HFF-Myc (cell line): ENCODE data around the gene HDAC4.

ENCODE experiments used
- DNase-seq: peaks from one replicate; pipeline ENCODE4 v3.0.0-alpha.2; 2011; ENCODE audit warnings: low read depth; ENCODE audit errors: extremely low read depth
- H3K4me3 ChIP-seq: replicated peaks from 2 replicates; pipeline ENCODE4 v1.5.1; 2011; ENCODE audit warnings: low read depth, mild to moderate bottlenecking, control low read depth, low read length
- CTCF ChIP-seq: IDR thresholded peaks from 2 replicates; pipeline ENCODE4 v1.5.1; 2012; ENCODE audit warnings: mild to moderate bottlenecking, low read depth, low read length, control low read depth; ENCODE audit errors: missing control alignments

HDAC4 gene

DNA sequence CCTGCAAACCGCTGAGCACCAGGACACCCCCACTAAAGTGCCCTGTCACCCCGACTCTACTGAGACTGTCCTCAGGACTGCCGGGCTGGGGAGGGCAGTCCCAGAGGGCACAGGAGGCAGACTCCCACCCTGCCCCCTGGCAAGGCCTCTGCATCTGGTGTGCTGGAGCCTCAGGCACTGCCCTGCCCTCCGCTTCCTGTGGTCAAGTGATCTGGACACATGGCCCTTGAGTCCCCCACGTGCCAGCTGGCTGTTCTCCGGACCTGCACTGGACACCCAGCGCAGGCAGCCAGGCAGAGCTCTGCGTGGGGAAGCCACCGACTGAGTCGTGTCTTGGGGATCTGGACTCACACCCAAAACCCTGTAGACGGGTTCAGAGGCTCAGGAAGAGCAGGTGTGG, 335.3 kb downstream of the HDAC4 start:
- TF ChIP-seq CTCF, result no peak
- H3K4me3 ChIP-seq, result no peak overlapping the region
- no peak for DNase-seq

DNA sequence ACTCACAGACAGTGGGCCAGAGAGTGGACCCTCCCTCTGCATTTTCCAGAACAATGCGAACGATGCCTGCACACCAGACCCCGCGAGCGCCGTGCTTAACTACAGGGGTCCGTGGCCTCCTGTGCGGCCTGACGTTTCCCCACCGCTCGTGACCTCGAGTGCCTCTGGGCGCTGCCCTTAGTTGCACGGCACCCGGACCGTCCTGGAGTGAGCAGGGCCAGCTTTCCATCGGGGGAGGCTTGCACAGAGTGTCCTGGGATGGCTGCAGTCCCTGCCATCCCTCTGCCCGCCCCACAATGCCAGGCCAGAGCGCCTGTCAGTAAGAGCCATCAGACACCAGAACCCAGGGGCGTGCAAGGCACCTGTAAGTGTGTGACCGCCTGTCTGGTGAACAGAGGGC, 335.9 kb downstream of the HDAC4 start:
- no peak for TF ChIP-seq CTCF
- no peak overlapping the region for H3K4me3 ChIP-seq
- no peak for DNase-seq

- no peak for TF ChIP-seq CTCF
- no peak for DNase-seq
- H3K4me3 ChIP-seq, result no peak overlapping the region
Measured at GRCh38 chr2:239064253-239064652, 336.6 kb downstream of the HDAC4 start.

DNA sequence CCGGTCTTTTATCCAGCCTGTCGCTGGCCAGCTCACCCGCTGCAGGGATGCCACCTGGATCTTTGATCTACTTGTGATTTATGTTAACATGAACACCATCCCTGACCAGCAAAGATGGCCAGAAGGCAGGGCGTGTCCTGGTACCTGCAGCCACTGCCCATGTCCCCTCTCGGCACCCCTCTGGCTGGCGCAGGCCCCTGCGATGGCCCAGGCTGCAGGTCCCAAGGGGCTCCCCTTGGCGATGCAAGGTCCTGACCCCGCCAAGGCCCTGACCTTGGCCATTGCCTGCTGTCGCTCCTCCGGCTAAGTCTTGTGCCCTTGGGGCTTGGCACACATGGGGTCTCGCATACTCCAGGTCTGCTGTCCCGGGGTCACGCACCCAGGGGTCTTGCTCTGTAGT, 338.1 kb downstream of the HDAC4 start:
- no peak overlapping the region for H3K4me3 ChIP-seq
- TF ChIP-seq CTCF, result no peak
- DNase-seq, result no peak

DNA sequence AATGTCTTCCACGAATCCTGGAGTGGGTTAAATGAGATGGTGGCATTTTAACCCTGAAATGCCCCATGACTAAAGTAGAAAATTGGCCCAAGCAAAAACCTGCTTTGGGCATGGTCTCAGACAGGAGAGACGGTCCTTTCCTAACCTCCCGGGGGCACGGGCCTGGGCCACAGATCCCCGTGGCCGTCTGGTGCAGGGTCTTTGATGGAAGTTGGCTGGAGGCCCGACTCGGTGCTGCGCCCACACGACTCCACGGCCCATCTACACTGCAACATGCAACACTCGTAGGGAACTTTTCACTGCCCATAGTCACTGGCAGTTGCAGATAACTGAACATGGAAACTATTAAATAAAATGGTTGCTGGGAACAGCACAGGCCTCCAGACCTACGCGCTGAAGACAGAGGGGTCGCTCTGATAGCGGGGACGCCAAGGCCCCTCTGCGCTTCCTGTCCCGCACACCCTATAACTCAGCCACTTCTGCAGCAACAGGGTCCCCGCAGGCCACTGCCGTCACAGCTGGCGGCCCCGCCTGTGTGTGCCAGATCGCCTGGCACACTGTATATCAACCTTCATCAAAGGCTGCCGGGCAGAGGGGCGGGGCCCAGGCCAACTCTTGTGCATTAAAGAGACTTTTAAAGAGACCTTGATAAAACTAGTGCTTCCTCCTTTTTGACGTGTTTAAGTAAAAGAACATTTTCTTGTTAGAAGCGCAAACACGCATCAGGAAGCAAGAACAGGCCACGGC, 338.8 kb downstream of the HDAC4 start:
- DNase-seq, result no peak
- no peak for TF ChIP-seq CTCF
- no peak overlapping the region for H3K4me3 ChIP-seq

DNA sequence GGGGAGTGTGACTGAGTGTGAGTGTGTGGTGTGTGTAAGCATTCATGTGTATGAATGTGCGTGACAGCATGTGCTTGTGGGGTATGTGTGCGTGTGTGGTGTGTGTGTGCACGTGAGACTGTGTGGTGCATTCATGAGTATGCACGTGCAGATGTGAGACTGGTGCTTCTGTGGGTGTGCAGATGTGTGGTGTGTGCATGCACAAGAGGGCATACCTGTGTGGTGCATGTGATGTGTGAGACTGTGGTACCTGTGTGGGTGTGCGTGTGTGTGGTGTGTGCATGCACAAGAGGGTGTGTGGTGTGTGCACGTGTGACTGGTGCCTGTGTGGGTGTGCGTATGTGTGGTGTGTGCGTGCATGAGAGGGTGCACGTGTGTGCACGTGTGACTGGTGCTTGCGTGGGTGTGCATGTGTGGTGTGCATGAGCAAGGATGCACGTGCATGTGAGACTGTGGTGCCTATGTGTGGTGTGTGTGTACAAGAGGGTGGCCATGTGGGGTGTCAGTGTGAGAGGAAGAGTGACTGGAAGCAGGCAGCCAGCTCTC, 339.6 kb downstream of the HDAC4 start:
- TF ChIP-seq CTCF, result no peak
- DNase-seq, result no peak
- no peak overlapping the region for H3K4me3 ChIP-seq

DNA sequence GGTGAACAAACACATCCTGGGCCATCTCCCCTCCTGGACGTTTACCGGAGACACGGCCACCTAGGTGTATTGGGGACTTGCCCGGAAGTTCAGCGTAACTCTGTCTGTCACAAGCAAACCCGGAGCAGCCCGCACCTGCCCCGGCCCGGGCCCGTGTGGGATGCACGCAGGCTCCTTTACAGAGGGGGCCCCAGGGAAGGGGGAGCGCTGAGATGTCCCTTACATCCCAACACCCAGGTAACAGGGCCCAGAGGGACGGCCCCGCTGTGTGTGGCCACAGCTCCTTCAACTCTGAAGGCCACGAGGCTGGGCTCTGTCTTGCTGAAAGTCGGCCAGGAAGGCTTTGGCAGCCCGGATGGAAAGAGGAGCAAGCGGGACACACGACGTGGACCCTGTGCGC, 340.1 kb downstream of the HDAC4 start:
- no peak overlapping the region for H3K4me3 ChIP-seq
- no peak for TF ChIP-seq CTCF
- DNase-seq, result no peak
